ENCODE data around the gene DTX1.

The DTX1 gene

GRCh38 chr12:113072136-113072535 lies 15.6 kb downstream of the DTX1 start:
- DNase-seq: no peak

DNA sequence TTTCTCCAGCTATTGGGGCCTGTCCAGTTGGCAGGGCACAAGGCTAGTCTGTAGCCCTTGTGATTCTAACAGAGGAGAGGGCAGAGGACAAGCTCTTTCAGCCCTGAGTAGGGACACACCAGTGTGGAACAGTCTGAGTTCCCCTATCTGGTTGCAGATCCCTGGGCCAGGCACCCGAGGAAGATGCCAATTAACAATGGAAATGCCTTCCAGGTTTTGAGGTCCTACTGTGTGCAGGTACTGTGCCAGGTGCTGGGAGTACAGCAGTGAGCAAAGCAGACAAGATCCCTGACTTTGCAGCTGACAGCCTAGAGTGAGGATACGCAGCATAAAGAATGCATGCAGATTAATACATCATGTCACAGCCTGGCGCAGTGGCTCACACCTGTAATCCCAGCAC lies 17.1 kb downstream of the DTX1 start:
- no peak for DNase-seq

DNA sequence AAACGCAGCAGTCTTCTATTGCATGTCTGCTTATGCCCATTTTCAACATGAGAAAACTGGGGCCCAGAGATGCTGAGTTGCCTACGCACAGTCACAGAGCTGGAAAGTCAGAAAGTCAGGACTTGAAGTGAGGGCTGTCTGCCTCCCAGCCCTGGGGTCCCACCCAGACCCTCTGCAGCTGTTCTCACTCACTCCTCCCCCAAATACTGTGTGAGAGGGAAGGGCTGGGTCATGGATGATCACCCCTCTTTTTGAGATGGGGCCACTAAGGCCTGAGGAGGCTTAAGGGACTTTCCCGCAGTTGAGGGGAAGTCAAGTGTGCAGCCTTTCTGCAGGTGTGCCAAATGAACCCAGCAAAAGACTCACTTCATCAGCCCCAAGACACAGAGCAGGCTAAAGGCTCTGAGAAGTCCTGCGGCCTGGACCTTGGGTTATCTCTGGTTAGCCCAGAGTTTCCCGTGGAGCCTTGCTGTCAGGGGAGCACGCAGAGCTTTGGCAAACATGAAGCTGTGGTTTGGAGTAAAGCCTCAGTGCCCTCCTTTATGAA lies 18.7 kb downstream of the DTX1 start:
- no peak for DNase-seq

DNA sequence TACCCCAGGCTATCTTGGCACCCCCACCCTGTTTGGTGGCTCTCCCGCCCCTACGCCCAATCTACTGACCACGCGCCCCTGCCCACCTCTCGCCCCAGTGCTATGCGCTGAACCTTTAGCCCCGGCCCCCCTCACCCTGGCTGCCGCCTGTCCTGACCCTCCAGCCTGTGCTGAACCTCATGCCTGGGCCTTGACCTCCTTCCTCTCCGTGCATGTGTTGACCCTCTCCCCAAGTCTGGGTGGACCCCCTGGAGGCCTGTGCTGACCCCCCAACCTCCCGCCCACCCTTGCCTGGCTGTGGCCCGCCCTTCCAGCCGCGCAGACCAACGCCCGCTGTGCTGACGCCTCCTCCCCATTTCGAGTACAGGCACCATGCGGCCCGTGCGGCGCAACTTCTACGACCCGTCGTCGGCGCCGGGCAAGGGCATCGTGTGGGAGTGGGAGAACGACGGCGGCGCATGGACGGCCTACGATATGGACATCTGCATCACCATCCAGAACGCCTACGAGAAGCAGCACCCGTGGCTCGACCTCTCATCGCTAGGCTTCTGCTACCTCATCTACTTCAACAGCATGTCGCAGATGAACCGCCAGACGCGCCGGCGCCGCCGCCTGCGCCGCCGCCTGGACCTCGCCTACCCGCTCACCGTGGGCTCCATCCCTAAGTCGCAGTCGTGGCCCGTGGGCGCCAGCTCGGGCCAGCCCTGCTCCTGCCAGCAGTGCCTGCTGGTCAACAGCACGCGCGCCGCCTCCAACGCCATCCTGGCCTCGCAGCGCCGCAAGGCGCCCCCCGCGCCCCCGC lies 20.7 kb downstream of the DTX1 start:
- no peak for DNase-seq

DNA sequence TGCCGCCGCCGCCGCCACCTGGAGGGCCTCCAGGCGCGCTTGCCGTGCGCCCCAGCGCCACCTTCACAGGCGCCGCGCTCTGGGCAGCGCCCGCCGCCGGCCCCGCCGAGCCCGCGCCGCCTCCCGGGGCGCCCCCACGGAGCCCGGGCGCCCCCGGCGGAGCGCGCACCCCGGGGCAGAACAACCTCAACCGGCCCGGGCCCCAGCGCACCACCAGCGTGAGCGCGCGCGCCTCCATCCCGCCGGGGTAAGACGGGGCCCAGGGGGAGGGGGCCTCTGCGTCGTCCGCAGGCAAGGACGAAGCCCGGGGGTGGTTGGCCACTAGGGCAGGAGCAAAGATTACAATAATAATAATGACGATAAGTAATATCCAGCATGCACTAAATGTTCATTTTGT lies 21.3 kb downstream of the DTX1 start:
- DNase-seq: no peak

DNA sequence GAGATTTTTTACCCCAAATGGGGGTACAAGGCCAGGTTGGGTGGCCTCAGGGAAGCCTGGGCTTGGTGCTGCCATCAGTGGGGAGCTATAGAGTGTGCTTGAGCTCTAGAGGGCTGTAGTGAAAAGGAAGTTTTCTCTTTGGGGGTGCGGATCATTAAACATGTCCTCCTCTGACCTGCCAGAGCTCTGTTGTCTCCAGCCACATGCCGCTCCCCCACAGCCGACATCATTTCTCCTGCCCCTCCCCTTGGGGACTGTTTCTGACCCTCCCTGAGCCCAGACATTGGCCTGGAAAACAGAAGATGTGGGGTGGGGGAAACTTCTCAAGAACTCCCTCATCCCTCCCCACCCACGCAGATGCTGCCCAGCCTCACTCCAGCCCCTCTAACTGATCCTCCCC lies 25.3 kb downstream of the DTX1 start:
- no peak for DNase-seq

DNA sequence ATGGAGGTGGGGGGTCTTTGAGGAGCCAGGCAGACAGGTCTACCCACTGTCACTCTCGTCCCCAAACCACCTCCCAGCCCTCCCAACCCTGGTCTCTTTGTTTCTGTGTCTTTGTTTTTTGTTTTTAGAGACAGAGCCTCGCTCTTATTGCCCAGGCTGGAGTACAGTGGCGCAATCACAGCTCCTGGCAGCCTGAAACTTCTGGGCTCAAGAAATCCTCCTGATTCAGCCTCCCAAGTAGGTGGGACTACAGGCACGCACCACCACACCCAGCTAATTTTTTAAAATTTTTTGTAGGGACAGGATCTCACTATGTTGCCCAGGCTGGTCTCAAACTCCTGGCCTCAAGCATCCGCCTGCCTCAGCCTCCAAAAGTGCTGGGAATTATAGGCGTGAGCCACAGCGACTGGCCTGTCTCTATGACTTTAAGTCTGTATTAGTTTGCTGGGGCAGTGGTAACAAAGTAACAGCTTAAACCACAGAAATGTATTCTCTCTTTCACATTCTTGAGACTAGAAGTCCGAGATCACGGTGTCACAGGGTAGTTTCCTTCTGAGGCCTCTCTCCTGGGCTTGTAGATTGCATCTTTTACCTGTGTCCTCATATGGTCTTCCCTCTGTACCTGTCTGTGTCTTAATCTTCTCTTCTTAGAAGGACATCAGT lies 26.1 kb downstream of the DTX1 start:
- no peak for DNase-seq

DNA sequence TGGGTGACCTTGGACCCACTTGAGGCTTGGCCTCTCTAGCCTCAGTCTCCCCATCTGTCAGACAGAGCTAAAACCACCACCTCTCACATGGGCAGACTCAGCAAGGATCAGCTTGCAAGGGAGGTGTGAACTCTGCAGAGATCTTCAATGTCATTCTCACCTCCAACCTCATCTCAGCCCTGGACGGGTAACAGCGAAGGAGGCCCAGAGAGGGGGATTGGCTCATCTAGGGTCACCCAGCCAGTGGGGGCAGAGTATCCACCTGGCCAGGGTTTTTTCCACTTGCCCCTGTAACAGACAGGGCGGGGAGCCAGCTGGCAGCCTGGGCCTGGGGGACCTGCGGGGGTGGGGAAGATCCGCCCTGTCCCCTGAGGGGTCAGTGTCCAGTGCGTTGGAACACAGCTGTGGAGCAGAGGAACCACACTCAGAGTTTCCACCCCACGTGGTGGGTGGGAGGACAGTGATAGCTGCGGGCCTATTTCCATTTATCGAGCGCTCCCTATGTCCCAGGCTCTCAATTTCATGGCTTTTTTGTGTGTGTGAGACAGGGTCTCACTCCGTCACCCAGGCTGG lies 27.4 kb downstream of the DTX1 start:
- DNase-seq: no peak

DNA sequence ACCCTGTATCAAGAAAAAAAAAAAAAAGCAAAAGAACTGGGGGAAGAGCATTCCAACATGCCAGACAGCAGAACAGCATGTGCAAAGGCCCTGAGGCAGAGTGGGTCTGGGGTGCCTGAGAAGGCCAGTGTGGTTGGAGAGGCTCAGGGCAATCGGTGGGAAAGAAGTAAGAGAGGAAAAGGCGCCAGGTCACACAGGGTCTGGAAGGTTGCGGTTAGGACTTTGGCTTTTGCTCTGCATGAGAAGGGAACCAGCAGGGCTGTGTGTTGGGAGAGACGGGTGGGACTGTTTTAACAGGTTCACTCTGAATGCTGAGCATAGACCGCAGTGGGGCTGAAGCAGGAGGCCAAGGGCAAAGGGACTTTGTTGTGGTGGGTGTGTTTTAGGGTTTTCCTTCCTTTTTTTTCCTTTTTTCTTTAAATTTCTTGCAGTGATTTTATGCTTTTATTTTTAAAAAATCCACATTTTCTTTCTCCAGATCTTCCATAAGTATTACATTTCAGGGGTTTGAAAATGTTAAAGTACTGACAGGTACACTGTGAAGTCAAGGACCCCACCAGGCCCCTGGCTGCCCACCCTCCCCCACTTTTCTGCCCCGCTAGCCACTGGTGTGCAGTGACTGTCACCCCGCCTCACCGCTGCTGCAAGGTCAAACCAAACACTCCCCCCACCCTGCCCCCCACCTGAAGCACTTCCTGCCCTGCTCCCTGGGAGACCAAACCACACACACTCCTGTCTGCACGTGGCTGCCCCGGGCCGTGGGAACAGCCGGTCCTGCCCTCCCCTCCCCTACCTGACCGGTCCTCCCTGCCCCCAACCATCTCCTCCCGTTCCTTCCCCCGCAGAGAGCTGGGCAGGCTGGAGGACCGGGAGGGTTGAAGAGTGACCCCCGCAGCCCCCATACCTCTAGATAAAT lies 30.0 kb downstream of the DTX1 start:
- no peak for DNase-seq

DNA sequence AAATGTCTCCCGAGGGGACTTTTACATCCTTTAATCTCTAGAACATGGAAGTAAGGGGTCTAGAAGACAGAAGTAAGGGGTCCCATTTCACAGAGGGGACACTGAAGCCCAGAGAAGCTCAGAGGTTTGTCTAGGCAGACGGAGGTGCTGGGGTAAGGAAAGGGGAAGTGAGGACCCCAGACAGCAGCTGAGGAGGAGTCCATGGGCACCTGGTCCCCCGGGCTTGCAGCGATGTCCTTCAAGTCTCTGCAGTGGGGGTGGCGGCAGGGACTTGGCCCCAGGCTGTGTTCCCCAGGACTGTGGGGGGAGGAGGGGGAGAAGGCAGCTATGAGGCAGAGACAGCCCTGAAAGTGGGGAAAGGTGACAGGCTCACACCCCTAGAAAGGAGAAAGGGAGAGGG lies 30.7 kb downstream of the DTX1 start:
- DNase-seq: no peak

GRCh38 chr12:113088037-113088436 lies 31.5 kb downstream of the DTX1 start:
- no peak for DNase-seq

DNA sequence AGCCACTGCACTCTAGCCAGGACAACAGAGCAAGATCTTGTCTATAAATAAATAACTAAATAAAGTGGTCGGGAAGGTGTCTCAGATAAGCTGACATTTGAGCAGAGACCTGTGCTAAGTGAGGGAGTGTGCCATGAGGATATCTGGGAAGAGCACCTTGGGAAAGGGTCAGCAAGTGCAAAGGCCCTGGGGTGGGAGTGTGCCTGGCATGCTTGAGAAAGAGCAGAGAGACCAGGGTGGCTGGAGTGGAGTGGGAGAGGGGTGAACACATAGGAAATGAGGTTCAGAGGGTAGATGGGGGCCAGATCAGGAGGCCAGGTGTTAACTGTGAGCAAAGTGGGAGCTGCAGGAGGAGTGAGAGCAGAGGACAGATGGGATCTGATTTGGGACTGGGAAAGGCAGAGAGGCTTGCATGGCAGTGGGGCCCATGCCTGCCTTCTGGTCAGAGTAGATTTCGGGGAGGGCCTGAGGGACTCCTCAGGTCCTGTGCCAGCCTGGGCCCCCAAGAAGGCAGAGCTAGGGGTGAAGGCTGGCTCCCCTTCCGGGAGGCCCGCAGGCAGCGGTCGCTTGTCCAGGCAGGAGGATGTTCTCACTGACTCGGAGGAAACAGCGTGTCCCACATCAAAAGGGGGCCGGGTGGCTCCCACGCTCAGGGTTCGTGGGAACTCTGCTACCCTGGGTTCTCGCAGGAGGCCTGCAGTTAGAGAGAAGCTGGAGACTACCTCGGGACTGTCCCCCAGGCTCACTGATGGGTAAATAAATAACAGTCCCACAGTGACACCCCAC lies 32.6 kb downstream of the DTX1 start:
- no peak for DNase-seq

- no peak for DNase-seq
Measured at GRCh38 chr12:113089839-113090238, 33.3 kb downstream of the DTX1 start.

- DNase-seq: no peak
Measured at GRCh38 chr12:113090740-113091139, 34.2 kb downstream of the DTX1 start.

GRCh38 chr12:113091506-113091905 lies 35.0 kb downstream of the DTX1 start:
- DNase-seq: no peak

GRCh38 chr12:113092607-113093408 lies 36.3 kb downstream of the DTX1 start:
- peak; percentile 17 for DNase-seq

DNA sequence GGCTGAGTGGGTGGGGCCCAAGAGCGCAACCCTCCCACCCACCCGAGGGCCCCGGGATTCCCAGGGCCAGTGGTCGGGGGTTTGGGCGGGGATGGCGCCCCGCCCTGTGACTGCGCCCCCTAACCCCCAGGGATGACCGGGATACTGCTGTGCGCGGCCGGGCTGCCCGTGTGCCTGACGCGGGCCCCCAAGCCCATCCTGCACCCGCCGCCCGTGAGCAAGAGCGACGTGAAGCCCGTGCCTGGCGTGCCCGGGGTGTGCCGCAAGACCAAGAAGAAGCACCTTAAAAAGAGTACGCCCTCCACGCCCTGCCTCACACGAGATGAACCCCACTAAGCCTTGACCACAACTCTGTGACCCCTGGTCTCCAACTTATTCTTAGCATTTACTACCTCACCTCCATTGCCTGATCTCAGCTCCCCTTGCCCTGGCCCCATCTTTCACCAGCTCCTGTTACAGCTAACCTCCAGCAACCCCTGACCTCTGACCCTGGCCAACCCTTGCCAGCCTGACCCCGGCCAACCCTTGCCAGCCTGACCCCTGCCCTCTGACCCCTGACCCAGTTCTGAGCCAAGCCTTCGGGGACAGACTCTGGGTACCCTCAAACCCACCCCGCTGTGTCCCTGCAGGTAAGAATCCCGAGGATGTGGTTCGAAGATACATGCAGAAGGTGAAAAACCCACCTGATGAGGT lies 37.0 kb downstream of the DTX1 start:
- DNase-seq: no peak

- DNase-seq: no peak
Measured at GRCh38 chr12:113094738-113095137, 38.2 kb downstream of the DTX1 start.

DNA sequence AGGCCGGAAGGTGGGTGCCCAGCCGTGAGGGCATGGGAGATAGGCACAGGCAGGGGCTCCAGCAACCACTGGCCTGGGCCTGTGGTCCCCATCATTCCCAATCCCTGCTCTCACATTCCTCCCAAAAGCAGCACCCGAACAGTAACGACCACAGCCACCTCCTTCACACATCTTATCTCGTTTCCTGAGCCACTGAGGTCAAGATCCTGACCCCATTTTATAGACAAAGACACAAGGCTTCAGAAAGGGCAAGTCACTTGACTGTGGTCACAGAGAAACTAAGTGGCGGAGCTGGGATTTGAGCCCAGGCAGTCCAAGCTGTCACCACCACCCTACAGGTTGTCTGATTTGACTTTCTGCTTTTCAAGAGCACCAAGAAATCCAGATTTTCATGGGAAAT lies 38.9 kb downstream of the DTX1 start:
- DNase-seq: peak; percentile 44

DNA sequence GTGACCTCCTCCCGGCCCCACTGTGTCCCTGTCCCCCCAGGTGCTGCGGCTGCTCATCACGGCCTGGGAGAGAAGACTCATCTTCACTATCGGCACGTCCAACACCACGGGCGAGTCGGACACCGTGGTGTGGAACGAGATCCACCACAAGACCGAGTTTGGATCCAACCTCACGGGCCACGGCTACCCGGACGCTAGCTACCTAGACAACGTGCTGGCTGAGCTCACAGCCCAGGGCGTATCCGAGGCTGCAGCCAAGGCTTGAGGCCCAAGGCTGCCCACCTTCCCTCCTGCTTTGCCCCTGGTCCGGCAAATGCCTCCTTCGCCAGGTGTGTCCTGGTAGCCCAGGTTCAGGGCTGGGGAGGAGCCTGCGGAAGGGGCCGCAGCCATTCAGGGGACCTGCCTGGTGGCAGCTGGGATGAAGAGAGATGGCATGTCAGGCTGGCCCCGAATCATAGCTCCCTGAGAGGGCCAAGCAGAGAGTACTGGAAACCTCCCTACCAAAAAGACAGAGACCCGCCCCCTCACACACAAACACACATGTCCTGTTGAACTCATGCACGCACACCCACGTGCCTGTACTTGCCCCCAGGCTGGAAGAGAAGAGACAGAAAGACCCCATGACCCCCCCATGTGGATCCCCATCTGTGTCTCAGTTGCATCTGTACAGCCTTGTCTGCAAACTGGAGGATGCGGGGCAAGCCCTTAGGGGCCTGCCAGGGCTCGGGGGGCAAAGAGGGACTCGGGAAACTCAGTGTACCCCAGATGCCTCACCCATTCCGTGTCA lies 40.3 kb downstream of the DTX1 start:
- no peak for DNase-seq

All from OCI-M1 (cell line).